T-helper 22 cell (primary cell): ENCODE results near the gene SLC24A4.

Experiments
- DNase-seq: peaks from one replicate; pipeline ENCODE4 v3.0.0-alpha.2; 2020; ENCODE audit warnings: low read depth

SLC24A4 gene

DNA sequence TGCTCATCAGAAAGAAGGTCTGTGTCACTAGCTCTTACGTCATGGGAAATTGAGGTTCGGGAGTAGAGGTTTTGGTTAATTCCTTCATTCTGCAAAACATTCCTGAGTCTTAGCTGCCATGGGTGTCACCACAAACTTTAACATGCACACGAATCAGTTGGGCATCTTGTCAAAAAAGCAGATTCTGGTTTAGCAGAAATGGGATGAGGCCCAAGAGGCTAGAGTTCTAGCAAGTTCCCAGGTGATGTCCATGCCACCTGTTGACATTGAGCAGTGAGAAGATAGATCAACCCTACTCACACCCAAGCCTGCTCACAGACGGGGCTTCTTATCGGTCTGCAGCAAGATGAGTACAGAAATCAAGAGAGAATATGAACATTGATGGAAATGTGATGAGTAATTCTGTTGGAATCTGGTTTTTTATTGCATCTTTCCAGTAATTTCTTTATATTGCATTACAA lies 179.0 kb downstream of the SLC24A4 start:
- no peak for DNase-seq

DNA sequence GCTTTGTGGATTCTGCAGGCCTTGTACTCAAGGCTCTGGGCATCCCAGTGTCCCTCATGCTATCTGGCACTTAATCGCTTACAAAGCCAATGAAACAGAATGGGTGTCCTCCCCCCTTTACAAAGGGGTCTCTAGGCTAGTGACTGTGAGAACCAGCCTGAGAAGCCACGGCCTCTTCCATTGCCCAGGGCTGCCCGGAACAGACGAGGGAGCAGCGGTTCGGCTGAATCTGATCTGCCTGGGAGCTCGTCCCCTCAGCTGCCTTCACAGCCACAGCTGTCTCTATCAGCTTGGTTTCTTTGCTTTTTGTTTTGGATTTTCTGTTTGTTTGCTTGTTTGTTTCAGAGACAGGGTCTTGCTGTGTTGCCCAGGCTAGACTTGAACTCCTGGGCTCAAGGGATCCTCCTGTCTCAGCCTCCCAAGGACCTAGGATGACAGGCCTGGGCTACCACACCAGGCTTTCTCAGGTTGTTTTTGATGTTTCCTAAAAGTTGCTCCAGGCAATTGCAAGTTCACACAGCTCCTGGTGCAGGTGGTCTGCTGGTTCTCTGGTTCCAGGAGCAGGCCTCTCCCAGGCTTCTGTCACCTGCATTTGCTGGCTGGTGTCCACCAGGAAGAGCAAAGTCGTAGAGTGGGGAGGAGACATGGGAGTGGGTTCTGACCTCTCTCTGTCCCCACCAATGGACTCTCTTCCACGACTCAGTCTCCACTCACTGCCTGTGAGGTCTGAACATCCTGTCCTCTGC lies 179.7 kb downstream of the SLC24A4 start:
- DNase-seq = no peak

DNA sequence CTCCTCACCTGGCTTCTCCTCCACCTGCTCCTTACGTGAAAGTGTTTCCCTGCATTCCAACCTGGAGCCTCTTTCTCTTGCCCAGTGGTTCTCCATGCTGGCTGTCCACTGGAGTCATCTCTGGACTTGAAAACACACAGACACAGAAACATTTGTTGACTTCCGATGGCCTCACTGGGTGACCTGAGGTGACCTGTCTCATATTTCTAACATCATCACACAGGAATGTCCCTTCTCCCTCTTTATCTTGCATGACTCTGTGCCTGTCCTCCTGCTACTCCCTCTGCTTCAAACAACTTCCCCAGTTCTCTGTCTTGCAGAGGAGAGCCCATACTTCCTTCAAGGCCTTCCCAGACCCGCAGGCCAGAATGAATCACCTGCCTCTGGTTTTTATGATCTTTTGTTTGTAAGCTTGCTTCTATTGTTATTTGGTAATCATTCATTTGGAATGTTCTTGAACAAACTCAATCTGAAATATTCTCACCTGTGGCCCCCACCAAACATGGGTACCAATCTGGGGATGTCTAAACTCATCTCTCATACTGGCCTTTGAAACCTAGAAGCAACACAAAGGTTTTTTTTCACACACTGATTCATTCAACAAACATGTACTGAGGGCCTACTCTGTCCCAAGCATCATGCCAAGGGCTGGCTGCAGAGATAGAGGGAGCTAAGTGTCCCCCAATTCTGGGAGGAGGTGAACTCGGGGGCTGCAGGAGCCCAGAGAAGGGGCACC lies 181.0 kb downstream of the SLC24A4 start:
- no peak for DNase-seq

DNA sequence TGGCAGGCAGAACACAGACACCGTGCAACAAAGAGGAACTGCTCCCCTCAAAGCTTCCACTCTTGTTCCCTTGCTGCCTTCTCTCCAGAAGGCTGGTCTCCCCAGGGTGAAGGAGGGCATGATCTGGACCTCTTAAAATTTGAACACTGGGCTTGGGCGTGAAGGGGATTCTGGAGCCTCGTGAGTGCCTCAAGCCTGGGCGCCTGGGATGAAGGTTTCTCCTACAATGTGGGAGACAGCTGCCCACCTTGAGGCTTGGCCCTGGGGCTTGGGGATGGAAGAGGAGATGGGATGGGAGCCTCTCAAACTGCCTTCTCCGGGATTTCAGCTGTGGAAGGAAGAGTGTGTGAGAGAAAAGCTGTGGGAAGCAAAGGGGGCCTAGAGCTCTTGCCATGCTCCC lies 182.9 kb downstream of the SLC24A4 start:
- no peak for DNase-seq

DNA sequence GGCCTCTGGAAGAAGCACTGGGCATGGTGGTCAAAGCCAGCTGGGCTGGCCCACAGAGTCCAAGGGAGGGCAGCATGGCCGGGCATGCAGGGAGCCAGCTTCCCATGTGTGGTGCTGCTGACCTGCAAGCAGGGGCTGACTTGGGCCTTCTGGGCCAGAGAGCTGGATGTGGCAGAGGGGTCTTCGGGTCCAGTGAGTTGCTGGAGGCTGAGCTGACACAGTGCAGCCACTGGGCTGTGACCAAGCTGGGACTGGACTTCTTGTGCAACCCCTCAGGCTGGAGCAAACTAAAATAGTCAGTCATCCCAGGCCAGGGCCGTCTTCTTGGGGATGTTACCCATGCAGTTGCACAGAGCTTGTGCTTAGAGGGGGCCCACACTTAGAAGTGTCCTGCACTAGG lies 183.3 kb downstream of the SLC24A4 start:
- no peak for DNase-seq

DNA sequence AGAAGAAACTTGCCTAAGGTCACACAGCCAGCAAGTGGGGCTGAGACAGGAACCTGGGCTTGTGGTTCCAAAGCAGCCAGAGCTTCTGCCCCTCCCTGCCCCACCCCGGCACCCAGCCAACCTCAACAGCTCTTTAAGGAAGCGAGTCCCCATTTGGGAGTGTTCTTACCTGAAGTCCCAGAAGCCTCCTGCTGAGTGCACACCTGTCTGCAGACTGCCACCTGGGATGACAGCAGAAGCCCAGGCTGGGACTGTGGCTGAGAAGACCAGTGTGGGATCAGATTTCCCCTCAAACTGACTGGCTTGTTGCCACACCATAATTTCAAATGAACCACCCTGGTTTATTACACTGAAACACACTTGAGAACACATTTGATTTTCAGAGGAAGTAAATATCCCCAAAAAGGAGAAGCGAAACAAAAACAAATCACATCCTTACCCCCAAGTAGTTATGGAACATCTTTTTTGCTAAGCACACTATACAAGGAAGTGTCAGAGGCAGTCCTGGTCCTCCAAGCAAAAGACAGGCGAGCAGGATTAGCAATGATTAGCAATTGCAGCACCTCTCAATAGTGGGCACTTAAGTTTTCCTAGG lies 184.3 kb downstream of the SLC24A4 start:
- no peak for DNase-seq

DNA sequence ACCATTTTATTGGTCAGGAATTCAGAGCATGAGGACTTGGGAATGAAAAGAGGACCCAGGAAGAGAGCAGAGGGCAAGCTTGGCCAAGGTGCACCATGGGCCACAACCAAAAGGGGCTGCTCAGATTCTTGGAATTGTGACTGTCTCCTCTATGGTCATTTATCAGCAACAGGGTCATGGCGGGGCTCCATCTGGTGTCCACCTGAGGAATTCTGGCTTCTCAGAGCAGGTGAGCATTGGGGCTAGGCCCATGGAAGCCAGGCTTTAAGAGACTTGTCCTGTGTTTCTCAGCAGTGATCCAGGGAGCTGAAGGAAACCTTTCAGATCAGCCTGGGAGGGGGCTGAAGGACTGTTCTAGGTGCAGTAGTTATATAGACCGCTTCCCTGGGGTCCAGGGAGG lies 188.0 kb downstream of the SLC24A4 start:
- DNase-seq = no peak

DNA sequence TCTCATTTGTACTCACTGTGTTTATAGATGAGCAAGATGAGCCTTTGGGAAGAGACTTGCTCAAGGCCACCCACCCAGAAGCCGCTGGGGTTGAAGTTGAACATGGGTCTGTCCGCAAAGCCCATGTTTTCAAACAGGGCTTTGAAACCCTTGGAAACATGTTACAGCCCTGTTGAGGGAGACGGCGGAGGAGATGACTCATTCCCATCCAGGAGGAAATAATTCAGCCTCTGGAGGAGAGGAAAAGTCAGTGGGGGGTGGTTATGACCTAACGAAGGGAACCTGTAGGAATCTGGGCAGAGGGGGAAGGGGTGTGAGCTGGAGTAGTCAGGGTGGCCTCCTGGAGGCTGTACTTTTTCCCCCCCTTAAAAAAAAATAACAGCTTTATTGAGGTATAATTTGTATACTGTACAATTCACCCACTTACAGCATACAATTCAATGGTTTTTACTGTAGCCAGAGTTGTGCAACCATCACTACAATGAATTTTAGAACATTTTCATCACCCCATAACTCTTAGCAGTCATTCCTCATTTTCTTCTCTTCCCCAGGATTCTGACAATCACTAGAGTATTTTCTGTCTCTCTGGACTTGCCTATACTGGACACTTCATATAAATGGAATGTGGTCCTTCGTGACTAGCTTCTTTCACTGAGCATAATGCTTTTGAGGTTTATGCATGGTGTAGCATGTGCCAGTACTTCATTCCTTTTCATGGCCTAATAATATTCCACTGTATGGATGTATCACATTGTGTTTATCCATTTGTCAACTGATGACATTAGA lies 188.7 kb downstream of the SLC24A4 start:
- no peak for DNase-seq

DNA sequence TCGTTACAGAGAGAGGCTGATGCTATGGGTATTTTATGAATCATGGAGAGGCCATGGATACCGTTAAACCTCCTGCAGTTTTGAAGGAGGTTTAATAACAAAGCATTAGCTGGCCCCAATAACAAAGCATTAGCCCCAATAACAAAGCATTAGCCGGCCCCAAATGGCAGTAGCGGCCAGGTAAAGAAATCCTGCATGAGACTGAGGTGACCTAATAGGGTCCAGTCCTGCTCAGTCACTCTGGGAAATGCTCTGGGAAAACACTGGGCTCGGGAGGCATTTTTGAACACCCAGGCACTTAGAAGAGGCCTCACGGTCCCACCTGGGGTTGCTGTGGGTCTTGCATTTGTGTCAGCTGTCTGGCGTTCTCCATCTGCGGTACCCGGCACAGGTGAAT lies 189.8 kb downstream of the SLC24A4 start:
- no peak for DNase-seq

DNA sequence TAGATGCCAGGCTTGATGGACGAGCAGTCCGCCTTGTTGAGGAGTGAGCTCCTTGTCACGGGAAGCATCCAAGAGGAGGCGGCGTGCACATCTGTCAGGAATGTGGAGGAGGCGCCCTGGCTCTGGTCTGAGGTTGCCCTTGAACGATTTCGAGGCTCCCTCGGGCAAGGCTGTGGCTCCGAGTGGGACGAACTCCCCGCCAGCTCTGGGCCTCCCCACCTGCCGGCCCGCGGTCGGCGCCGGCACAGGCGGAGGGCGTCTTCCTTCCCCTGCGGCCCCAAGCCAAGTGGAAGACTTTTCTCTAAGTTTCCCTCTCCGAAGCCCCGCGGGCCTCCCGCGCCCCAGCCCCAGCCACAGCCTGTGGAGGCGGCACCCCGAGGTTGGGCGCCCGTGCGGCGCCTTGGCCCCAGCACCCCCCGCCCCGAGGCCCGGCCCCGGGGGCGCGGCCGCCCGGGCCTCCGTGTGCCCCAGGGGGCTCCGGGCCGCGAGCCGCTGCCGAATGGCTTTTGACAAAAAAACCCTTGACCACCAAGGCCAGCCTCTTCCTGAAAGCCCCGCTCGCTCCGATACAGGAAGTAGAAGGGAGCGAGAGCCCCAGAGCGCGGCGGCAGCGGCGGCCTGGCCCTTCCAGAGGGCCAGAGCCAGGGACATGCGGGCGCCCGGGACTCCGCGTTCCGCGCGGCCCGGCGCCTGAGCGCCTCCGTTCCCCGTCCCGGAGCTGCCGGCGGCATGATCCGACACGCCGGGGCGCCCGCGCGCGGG lies 190.4 kb downstream of the SLC24A4 start, which contains the start of gene RIN3:
RIN3 (plus strand) TSS at position 578 of the 762 bp plus-strand sequence; CDS start at position 730, 152 bp downstream.
- no peak for DNase-seq

DNA sequence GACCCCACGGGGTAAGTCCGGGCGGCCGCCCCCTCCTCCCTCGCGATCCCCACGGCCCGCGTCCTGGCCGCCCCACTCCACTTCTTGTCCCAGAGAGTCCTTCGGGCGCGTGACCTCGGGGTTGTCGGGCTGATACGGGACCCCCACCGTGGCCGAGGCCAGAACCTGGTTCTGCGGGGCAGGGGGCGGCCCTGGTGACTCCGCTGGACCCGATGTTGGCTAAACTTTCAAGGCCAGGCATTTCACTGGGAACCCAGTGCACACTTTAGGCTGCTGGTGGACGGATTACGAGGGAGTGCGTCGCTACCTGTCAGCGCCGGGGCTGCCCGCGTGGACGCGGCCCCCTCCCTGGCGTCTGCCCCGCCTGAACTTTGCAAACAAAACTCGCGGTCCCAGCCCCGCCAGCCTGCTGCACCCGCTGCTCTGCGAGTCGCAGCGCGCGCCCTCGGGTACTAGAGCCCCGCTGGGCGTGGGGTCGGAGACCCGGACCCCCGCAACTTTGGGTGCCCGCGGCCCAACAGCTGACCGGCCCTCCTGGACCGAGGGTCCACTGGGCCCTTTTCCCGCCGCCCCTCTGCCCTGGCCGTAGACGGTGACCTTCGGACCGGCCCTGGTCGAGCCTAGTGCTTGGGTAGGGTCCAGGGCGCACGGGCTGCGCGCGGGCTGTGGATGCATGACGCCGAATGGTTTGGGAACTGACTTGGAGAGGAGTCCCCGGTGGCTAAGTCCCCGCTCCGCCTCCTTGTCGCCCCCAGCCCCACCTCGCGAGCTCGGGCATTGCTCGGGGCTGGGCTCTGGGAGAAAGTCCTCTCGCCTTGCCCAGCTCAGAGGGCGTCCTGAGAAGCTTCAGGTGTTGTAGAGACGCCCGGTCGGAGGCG lies 191.2 kb downstream of the SLC24A4 start:
- no peak for DNase-seq

DNA sequence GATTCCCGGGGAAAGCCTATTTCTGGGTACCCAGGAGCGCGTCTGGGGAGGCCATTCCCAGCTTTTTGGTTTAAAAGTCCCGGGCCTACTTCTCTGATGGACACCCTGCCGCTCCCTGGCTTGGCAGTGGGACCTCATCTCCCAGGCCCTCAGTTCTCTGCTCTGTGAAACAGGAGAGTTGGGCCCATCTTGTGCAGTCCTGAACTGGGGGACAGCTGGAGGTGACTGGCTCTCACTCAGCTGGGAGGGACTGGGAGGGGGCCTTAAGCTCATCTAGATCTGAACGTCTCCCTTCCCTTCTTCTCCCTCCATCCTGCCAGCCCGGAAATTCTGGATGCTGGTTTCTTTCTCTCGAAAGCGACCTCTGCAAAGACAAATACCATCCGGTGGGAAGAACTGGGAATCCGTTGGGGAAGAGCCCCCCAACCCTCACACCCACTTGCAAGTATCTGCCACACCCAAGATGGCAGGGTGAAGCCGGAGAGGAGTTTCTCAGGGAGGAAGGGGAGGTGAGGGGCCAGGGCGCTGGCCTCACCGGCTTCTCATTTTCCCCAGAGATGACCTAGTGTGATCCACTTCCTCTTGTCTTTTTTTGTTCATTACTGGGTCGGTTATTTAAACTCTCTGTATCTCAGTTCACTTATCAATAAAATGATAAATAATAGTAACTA lies 192.0 kb downstream of the SLC24A4 start:
- no peak for DNase-seq

DNA sequence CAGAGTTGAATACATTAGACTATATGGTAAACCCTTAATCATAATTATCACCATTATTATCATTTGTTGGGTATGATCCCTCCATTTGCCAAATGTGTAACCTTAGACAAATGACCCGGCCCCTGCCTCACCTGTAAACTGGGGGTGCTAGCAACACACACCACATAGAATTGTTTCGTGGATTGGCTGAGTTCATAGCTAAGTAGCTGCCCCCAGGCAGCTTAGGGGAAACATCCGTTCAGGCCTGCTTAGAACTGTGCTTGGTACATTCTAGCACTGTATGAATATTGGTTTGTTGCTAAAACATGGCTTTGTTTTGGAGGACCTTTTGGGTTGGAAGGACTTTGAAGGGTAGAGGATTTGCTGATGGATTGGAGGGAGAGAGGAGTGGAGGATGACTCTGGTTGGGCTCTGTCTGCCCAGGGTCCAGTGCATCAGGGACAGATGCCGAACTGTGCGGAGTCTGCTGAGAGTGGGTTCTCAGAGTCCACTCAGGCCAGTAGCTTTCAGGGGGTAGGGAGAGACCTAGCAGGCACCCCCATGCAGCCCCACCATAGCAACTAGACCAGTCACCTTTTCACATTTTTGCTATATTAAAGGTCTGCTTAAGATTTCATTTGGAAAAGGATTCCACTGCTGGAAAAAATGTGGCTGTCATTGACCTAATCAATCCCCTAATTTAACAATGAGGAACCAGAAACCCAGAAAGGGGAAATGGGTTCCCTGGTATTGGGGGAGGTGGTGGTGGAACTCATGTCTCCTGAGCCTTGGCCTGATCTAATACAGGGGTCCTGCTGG lies 192.8 kb downstream of the SLC24A4 start:
- DNase-seq = no peak

DNA sequence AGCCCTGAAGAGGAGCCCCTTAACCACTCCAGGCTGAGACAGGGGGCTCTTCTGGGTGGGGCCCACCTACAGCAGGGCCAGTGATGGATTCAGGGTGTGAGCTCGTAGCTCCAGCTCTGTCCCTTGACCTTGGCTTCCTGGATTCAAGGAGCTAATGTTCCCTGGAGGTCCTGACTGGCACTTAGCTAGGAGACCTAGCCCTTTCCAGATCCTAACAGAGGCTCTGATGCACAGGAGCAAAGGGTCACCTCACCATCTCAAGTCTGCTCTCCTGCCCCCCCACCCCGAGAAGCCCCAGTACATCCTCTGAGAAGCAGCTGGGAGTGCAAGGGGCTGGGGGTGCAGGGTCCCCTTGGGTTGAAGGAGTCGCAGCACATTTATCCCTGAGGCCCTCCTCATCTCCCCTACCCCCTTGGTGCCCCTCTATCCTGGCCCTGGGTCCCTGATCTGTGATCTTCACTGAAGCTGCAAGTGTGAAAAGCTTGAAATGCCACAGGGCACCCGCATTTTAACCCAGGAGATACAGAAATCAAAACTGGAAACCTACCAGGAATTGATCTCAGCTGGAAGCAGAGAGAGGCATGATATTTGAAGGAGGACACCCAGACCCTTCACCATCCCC lies 193.5 kb downstream of the SLC24A4 start:
- no peak for DNase-seq

DNA sequence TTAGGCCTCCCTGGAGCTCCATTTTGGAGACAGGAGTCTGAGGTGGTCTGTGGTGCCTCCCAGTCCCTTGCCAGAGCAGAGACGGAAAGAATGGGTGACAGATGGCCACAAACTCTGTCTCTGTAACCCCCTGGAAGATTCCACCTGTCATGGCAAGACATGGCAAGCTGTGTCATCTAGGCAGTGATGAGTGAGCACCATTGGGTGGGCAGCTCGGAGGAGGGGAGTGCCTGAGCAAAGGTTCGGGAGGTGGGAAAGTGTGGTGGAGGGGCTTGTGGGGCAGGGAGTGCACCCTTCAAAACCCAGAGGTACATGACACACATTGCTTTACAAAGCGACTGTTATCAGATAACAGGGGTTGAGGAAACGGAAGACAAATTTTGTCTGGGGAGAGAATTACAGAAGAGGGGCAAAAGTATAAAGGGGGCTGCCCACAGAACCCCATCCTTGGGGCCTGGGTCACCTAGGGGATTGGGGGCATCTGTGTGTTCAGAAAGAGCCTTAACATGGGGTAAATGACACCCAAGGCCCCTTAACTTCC lies 194.1 kb downstream of the SLC24A4 start:
- no peak for DNase-seq

DNA sequence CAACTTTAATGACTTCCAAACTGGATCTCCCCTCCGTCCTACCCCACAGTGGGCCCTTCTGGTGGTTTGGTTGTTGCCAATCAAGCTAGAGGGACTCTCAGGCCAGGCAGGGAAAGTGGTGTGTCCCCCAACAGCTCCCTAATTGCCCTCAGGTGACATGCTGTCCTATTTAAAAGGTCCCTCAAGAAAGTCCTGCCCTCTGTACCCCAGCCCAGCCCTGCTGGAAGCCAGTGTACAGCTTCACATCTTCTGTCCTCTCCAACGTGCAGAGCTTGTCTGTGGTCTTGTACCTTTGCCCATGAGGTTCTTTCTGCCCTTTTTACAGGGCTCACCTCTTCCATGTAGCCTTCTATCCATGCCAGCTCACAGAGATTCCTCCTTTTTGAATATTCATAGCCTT lies 194.8 kb downstream of the SLC24A4 start:
- DNase-seq = no peak

DNA sequence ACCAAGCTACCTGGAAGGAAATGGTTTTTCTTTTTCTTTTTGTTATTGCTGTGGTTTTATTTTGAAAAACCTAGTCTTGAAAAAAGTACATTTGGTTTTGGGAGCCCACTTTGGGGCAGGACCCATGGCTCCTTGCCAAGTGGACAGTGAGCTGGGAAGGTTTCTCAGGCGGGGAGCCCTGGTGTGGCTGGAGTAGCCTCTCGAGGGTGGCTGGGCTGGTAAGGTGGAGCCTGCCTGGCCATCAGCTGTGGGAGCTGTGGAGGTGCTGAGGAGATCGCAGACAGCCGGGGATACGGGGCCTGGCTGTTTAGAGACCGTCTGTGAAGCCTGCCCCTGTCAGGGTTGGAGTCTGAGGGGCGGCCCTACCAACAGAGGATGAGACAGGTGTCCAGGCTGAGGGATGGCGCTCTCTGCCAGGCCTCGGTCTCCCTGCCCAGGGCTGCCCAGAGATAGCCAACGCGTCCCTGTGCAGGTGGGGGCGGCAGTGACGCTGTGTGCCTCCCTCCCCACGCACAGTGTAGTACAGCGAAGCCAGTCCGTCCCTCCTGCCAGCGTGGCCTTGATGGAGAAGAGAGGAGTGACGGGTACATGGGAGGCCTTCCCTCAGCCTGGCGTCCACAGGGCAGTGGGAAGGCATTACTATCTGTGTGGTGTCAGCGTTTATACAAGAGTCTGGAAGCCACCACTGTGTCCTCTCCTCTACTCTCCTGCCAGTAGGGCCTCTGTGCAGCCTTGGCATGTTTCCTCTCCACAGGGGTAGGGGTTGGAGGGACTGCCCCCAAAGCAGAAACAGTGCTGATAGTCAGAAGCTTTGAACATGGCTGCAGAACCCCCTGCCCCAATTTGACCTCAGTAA lies 196.5 kb downstream of the SLC24A4 start:
- no peak for DNase-seq
